ENCODE results near the gene NKAIN4.

Gene NKAIN4

GRCh38 chr20:63296531-63297299 is 42.5 kb upstream of the NKAIN4 start:
- TF ChIP-seq CTCF (IDR thresholded peaks at IDR 0.05; ENCODE audit: low read depth, low read length) = no peak

GRCh38 chr20:63295846-63296245 is 41.6 kb upstream of the NKAIN4 start:
- no peak overlapping the region for H3K4me3 ChIP-seq (ENCODE audit: low read depth, low read length)
- no peak for TF ChIP-seq CTCF (IDR thresholded peaks at IDR 0.05; ENCODE audit: low read depth, low read length)

More at GRCh38 chr20:63296531-63297299, 42.5 kb upstream of the NKAIN4 start:
- H3K4me3 ChIP-seq (ENCODE audit: low read depth, low read length) = no peak overlapping the region

GRCh38 chr20:63295422-63295821 is 41.2 kb upstream of the NKAIN4 start:
- no peak overlapping the region for H3K4me3 ChIP-seq (ENCODE audit: low read depth, low read length)
- no peak for TF ChIP-seq CTCF (IDR thresholded peaks at IDR 0.05; ENCODE audit: low read depth, low read length)

- H3K4me3 ChIP-seq (ENCODE audit: low read depth, low read length) = no peak overlapping the region
- no peak for TF ChIP-seq CTCF (IDR thresholded peaks at IDR 0.05; ENCODE audit: low read depth, low read length)
These were observed 40.8 kb upstream of the NKAIN4 start for GRCh38 chr20:63295018-63295417.

- TF ChIP-seq CTCF (IDR thresholded peaks at IDR 0.05; ENCODE audit: low read depth, low read length) = no peak
- no peak overlapping the region for H3K4me3 ChIP-seq (ENCODE audit: low read depth, low read length)
These were observed 40.3 kb upstream of the NKAIN4 start for GRCh38 chr20:63294536-63294900.

GRCh38 chr20:63293871-63294535 is 39.7 kb upstream of the NKAIN4 start:
- no peak for TF ChIP-seq CTCF (IDR thresholded peaks at IDR 0.05; ENCODE audit: low read depth, low read length)
- H3K4me3 ChIP-seq (ENCODE audit: low read depth, low read length) = no peak overlapping the region

- no peak for TF ChIP-seq CTCF (IDR thresholded peaks at IDR 0.05; ENCODE audit: low read depth, low read length)
- no peak overlapping the region for H3K4me3 ChIP-seq (ENCODE audit: low read depth, low read length)
These were observed 39.2 kb upstream of the NKAIN4 start for GRCh38 chr20:63293456-63293855.

Data from WI38 (cell line).